B cell (primary cell): ENCODE measurements around the gene MMP24. TPM values are rescaled to one million over a fixed set of nuclear protein-coding genes. Genes with fewer than 3 reads are reported as not detected.

ENCODE experiments used
- ATAC-seq: fragments of 200-7000 bp; cut with Tn5 transposase; one replicate; pipeline ENCODE4 v1.10.0; 2021; ENCODE audit warnings: low read depth, mild to moderate bottlenecking, moderate number of reproducible peaks, moderate library complexity
- CTCF ChIA-PET: fragments of 350-600 bp; sonication (Branson Sonifier 250); formaldehyde crosslinking; loops from one replicate; lab custom pipeline; 2021; ENCODE audit warnings: antibody characterized with exemption, inconsistent platforms; lab: Charles Lee
- POLR2A ChIA-PET: fragments of 350-600 bp; sonication (Branson Sonifier 250); formaldehyde crosslinking; loops from one replicate; lab custom pipeline; 2021; ENCODE audit warnings: antibody characterized with exemption; lab: Charles Lee
- DNase-seq: peaks from one replicate; pipeline ENCODE4 v3.0.0; 2013
- H2AFZ ChIP-seq: 2 replicates; pipeline ENCODE4 v1.6.1; 2012; ENCODE audit warnings: mild to moderate bottlenecking, low read depth, low read length; ENCODE audit not compliant: insufficient read depth, poor library complexity, severe bottlenecking
- H3K27ac ChIP-seq, 2 donors: 1 replicate in 1 of 2; 2 replicates in 1 of 2; pipeline ENCODE4 v1.5.1; 2012 to 2013; ENCODE audit warnings: low read length in 2 of 2, mild to moderate bottlenecking in 2 of 2, moderate library complexity in 1 of 2
- H3K27me3 ChIP-seq, 4 experiments: fragments of 200-600 bp in 1 of 4; sonication (generic) in 1 of 4; replicated peaks in 1 of 4; 1 replicate in 2 of 4; 2 replicates in 2 of 4; pipeline versions ENCODE4 v1.6.1 to v1.7.0; 2013 to 2016; ENCODE audit warnings: low read length in 3 of 4, mild to moderate bottlenecking in 2 of 4, mixed read lengths in 1 of 4, moderate library complexity in 1 of 4; ENCODE audit not compliant: insufficient read depth in 4 of 4, control insufficient read depth in 3 of 4; ENCODE audit errors: control extremely low read depth in 1 of 4
- H3K36me3 ChIP-seq, 2 experiments: replicated peaks in 1 of 2; 1 replicate in 1 of 2; 2 replicates in 1 of 2; pipeline versions ENCODE4 v1.6.1 to v1.7.1; 2013; ENCODE audit warnings: low read length in 1 of 2; ENCODE audit not compliant: insufficient read depth in 2 of 2, control insufficient read depth in 1 of 2; ENCODE audit errors: control extremely low read depth in 1 of 2, extremely low read depth in 1 of 2
- H3K4me1 ChIP-seq, 2 donors: fragments of 200-600 bp in 1 of 2; sonication (generic) in 1 of 2; 1 replicate in 1 of 2; 2 replicates in 1 of 2; pipeline versions ENCODE4 v1.5.1 to v1.6.1; 2013 to 2017; ENCODE audit warnings: low read length in 2 of 2; ENCODE audit not compliant: control insufficient read depth in 2 of 2, insufficient read depth in 2 of 2
- H3K4me2 ChIP-seq: replicated peaks from 2 replicates; pipeline ENCODE3; 2012; ENCODE audit warnings: mild to moderate bottlenecking, low read depth, low read length; ENCODE audit not compliant: poor library complexity, severe bottlenecking
- H3K4me3 ChIP-seq, 5 experiments: fragments of 200-600 bp in 1 of 5; sonication (generic) in 1 of 5; 1 replicate in 3 of 5; 2 replicates in 2 of 5; pipeline versions ENCODE4 v1.5.1 to v1.7.0; 2011 to 2016; ENCODE audit warnings: low read length in 4 of 5, mild to moderate bottlenecking in 4 of 5, low read depth in 2 of 5, control low read depth in 1 of 5, moderate library complexity in 1 of 5; ENCODE audit not compliant: insufficient read depth in 1 of 5; ENCODE audit errors: control extremely low read depth in 1 of 5, extremely low read depth in 1 of 5
- H3K79me2 ChIP-seq: fragments of 200-600 bp; sonication (generic); one replicate; pipeline ENCODE4 v1.6.0; 2016; ENCODE audit warnings: low read length; ENCODE audit not compliant: control insufficient read depth, insufficient read depth
- H3K9ac ChIP-seq: fragments of 200-600 bp; sonication (generic); 2 replicates; pipeline ENCODE4 v1.6.1; 2017; ENCODE audit warnings: mild to moderate bottlenecking, low read length, moderate library complexity
- H3K9me3 ChIP-seq, 3 donors: one replicate each; pipeline versions ENCODE4 v1.6.1 to v1.7.1; 2013; ENCODE audit warnings: low read length in 2 of 3; ENCODE audit not compliant: control insufficient read depth in 2 of 3, insufficient read depth in 1 of 3; ENCODE audit errors: control extremely low read depth in 1 of 3
- H4K20me1 ChIP-seq: 2 replicates; pipeline ENCODE4 v1.6.0; 2012; ENCODE audit warnings: mild to moderate bottlenecking, low read length; ENCODE audit not compliant: insufficient read depth, control insufficient read depth, poor library complexity, severe bottlenecking
- H3K27ac Mint-ChIP-seq: one replicate; pipeline ENCODE4 v1.8.0; 2021; ENCODE audit warnings: mixed read lengths
- H3K27me3 Mint-ChIP-seq: one replicate; pipeline ENCODE4 v1.8.0; 2021; ENCODE audit warnings: mixed read lengths
- H3K4me1 Mint-ChIP-seq: one replicate; pipeline ENCODE4 v1.8.0; 2021; ENCODE audit warnings: mixed read lengths
- H3K4me3 Mint-ChIP-seq: one replicate; pipeline ENCODE4 v1.8.0; 2021; ENCODE audit warnings: mixed read lengths
- H3K9me3 Mint-ChIP-seq: one replicate; pipeline ENCODE4 v1.8.0; 2022; ENCODE audit warnings: mixed read lengths; ENCODE audit not compliant: insufficient read depth
- CTCF ChIP-seq: fragments of 200-600 bp; IDR thresholded peaks from one replicate; pipeline ENCODE4 v1.8.0; 2022; ENCODE audit warnings: antibody characterized with exemption, mild to moderate bottlenecking
- EZH2 ChIP-seq: IDR thresholded peaks from 2 replicates; pipeline ENCODE4 v1.6.1; 2012; ENCODE audit warnings: borderline replicate concordance, low read depth, mild to moderate bottlenecking, moderate library complexity, low read length; ENCODE audit not compliant: insufficient read depth, poor library complexity, severe bottlenecking
- WGBS: methylation state at CpG from one replicate; pipeline ENCODE4 v1.1.5; 2013; ENCODE audit warnings: missing lambda C conversion rate; ENCODE audit not compliant: insufficient coverage; 5-methylcytosine and 5-hydroxymethylcytosine counted together
- intact Hi-C: fragments of 100-400 bp; cut with micrococcal nuclease; formaldehyde crosslinking; loops from one replicate; pipeline ENCODE4 v1.10.0; 2022
- polyA plus RNA-seq: library from polyadenylated mRNA; depleted of rRNA; stranded (reverse); fragments of >200 nt; gene quantifications from 2 replicates; pipeline ENCODE4 v1.2.3, GENCODE V29; 2012
- total RNA-seq, 2 donors: library from RNA; stranded (reverse); fragments of 120-200 nt in 1 of 2; gene quantifications; 1 replicate in 1 of 2; 2 replicates in 1 of 2; pipeline versions ENCODE4 v1.2.3 to v1.2.4, GENCODE V29; 2013 to 2022

The MMP24 gene
- total and polyA plus RNA-seq, 2 donors (not counting 1 experiment from before 2014, with no cell fraction given) = not detected

- no peaks in the 10 kb centered on the region for H3K4me1 Mint-ChIP-seq
- no peaks in the 10 kb centered on the region for H3K27me3 Mint-ChIP-seq
- no peak overlapping the region for H3K27ac Mint-ChIP-seq
- H3K27me3 ChIP-seq = no peaks in the 10 kb centered on the region
- CTCF ChIA-PET = no interaction called here
- ATAC-seq = no peak
- no peak overlapping the region for H3K4me3 Mint-ChIP-seq
- no peak for DNase-seq
- no peak overlapping the region for H3K9ac ChIP-seq
- H3K4me1 ChIP-seq = no peaks in the 10 kb centered on the region
- no peaks in the 10 kb centered on the region for H3K79me2 ChIP-seq
- no peak overlapping the region for H3K27ac ChIP-seq
- WGBS = 100% methylated on average over 1 of the region's 2 CpGs
- no peak overlapping the region for H2AFZ ChIP-seq
- H4K20me1 ChIP-seq = no peaks in the 10 kb centered on the region
- no peak overlapping the region for H3K4me2 ChIP-seq
- H3K9me3 ChIP-seq = no peaks in the 10 kb centered on the region
- POLR2A ChIA-PET = no interaction called here
- intact Hi-C loops = no loop called here
- peaks cover 0 to 9% of the 10 kb centered on the region in 2 experiments for H3K36me3 ChIP-seq
- TF ChIP-seq EZH2 (no peak), CTCF (no peak)
- H3K4me3 ChIP-seq = no peak overlapping the region
- H3K9me3 Mint-ChIP-seq = no peaks in the 10 kb centered on the region
These were observed 89.6 kb downstream of the MMP24 start for GRCh38 chr20:35316086-35316485.

- intact Hi-C loops = no loop called here
- Histone ChIP-seq H3K27me3 (no peaks in the 10 kb centered on the region), H4K20me1 (no peaks in the 10 kb centered on the region), H3K27ac (no peak overlapping the region), H3K4me3 (no peak overlapping the region), H3K4me2 (no peak overlapping the region), H3K4me1 (no peaks in the 10 kb centered on the region), H3K36me3 (peaks cover 0 to 7% of the 10 kb centered on the region in 2 experiments), H3K9me3 (no peaks in the 10 kb centered on the region), H3K79me2 (no peaks in the 10 kb centered on the region), H2AFZ (no peak overlapping the region), H3K9ac (no peak overlapping the region)
- Mint-ChIP-seq H3K9me3 (no peaks in the 10 kb centered on the region), H3K27ac (no peak overlapping the region), H3K4me1 (no peaks in the 10 kb centered on the region), H3K27me3 (no peaks in the 10 kb centered on the region), H3K4me3 (no peak overlapping the region)
- no peak for TF ChIP-seq EZH2
- no peak for TF ChIP-seq CTCF
- POLR2A ChIA-PET = interaction anchor here (0.6 kb wide), 1 partner anchor 827 kb away, joined by 5 read pairs; no protein-coding TSS in a partner anchor
- no peak for ATAC-seq
- no peak for DNase-seq
- WGBS = 83% methylated on average over 2 of the region's 5 CpGs
- CTCF ChIA-PET = interaction anchor here (0.5 to 1.8 kb wide), 3 partner anchors 10 to 1360 kb away, joined by 3 to 7 read pairs (median 4); no protein-coding TSS in a partner anchor
These were observed 91.1 kb downstream of the MMP24 start for GRCh38 chr20:35317416-35318210.
